IMR-90 (cell line): ENCODE data around the gene HOXA7. TPM values are rescaled to one million over a fixed set of nuclear protein-coding genes. Genes with fewer than 3 reads are reported as not detected.
A peak's percentile ranks its signal among the peaks of the same experiment; 100 is the strongest.

Experiments used
- ATAC-seq: fragments of 200-7000 bp; cut with Tn5 transposase; 2 replicates; pipeline ENCODE4 v1.9.1; 2020; ENCODE audit warnings: low read depth, mild to moderate bottlenecking, moderate library complexity
- BruUV-seq: library from RNA; stranded (reverse); fragments of 400-500 nt; replicated peaks from 2 replicates; lab custom pipeline; 2021; lab: Mats Ljungman, UMichigan
- CTCF ChIA-PET: fragments of 300-600 bp; formaldehyde crosslinking; extraction: SDS; loops from one replicate; lab custom pipeline; 2021; ENCODE audit warnings: antibody characterized with exemption; lab: Yijun Ruan, JAX
- POLR2A ChIA-PET: fragments of 300-600 bp; sonication (Branson Sonifier 250); formaldehyde crosslinking; loops from one replicate; lab custom pipeline; 2022; ENCODE audit warnings: antibody characterized with exemption; ENCODE audit not compliant: unreplicated experiment; lab: Charles Lee
- DNase-seq: peaks from one replicate; pipeline ENCODE4 v3.0.0; 2013
- H2AFZ ChIP-seq: replicated peaks from 2 replicates; pipeline ENCODE3; 2013; ENCODE audit warnings: low read length, mild to moderate bottlenecking; ENCODE audit not compliant: poor library complexity
- H2AK5ac ChIP-seq: 2 replicates; pipeline ENCODE4 v1.6.1; 2013; ENCODE audit warnings: low read depth, low read length, inconsistent platforms
- H2AK9ac ChIP-seq: replicated peaks from 2 replicates; pipeline ENCODE3; 2013; ENCODE audit warnings: mild to moderate bottlenecking, low read depth, low read length, moderate library complexity; ENCODE audit not compliant: poor library complexity
- H2BK120ac ChIP-seq: 2 replicates; pipeline ENCODE4 v1.6.1; 2013; ENCODE audit warnings: low read depth, low read length, inconsistent platforms
- H2BK15ac ChIP-seq: 3 replicates; pipeline ENCODE4 v1.6.1; 2013; ENCODE audit warnings: low read depth, low read length, inconsistent platforms
- H2BK20ac ChIP-seq: 2 replicates; pipeline ENCODE4 v1.6.1; 2013; ENCODE audit warnings: low read depth, mild to moderate bottlenecking, inconsistent platforms, low read length, moderate library complexity
- H2BK5ac ChIP-seq: 2 replicates; pipeline ENCODE4 v1.6.1; 2013; ENCODE audit warnings: mild to moderate bottlenecking, low read depth, low read length, inconsistent platforms; ENCODE audit not compliant: poor library complexity, severe bottlenecking
- H3K14ac ChIP-seq: replicated peaks from 2 replicates; pipeline ENCODE4 v1.6.1; 2013; ENCODE audit warnings: low read depth, low read length, inconsistent platforms
- H3K18ac ChIP-seq: 2 replicates; pipeline ENCODE4 v1.6.1; 2013; ENCODE audit warnings: low read depth, low read length, control low read depth
- H3K23ac ChIP-seq: 2 replicates; pipeline ENCODE4 v1.6.1; 2013; ENCODE audit warnings: low read depth, low read length, inconsistent platforms
- H3K27ac ChIP-seq: 2 replicates; pipeline ENCODE4 v1.5.1; 2013; ENCODE audit warnings: mild to moderate bottlenecking, control low read depth, low read length; ENCODE audit not compliant: insufficient read depth
- H3K27me3 ChIP-seq: 2 replicates; pipeline ENCODE4 v1.6.1; 2013; ENCODE audit warnings: low read length; ENCODE audit not compliant: control insufficient read depth, insufficient read depth
- H3K36me3 ChIP-seq: 2 replicates; pipeline ENCODE4 v1.6.1; 2013; ENCODE audit warnings: low read length, mixed read lengths; ENCODE audit not compliant: control insufficient read depth, insufficient read depth
- H3K4ac ChIP-seq: 2 replicates; pipeline ENCODE4 v1.6.1; 2013; ENCODE audit warnings: low read depth, low read length, inconsistent platforms
- H3K4me1 ChIP-seq: 2 replicates; pipeline ENCODE4 v1.6.1; 2013; ENCODE audit warnings: low read length, mixed read lengths; ENCODE audit not compliant: control insufficient read depth, insufficient read depth
- H3K4me2 ChIP-seq: 2 replicates; pipeline ENCODE4 v1.6.1; 2013; ENCODE audit warnings: low read depth, mild to moderate bottlenecking, control low read depth, low read length, moderate library complexity
- H3K4me3 ChIP-seq: 2 replicates; pipeline ENCODE4 v1.5.1; 2013; ENCODE audit warnings: low read depth, mild to moderate bottlenecking, control low read depth, low read length, moderate library complexity; ENCODE audit not compliant: insufficient read depth
- H3K56ac ChIP-seq: 2 replicates; pipeline ENCODE4 v1.6.1; 2013; ENCODE audit warnings: low read length, inconsistent platforms; ENCODE audit not compliant: insufficient read depth; ENCODE audit errors: extremely low read depth
- H3K79me1 ChIP-seq, 2 experiments: 2 replicates each; pipeline ENCODE4 v1.6.1; 2013; ENCODE audit warnings: low read length in 2 of 2, inconsistent platforms in 1 of 2, low read depth in 1 of 2
- H3K9ac ChIP-seq: 2 replicates; pipeline ENCODE4 v1.6.1; 2013; ENCODE audit warnings: low read depth, low read length, control low read depth
- H3K9me1 ChIP-seq: 2 replicates; pipeline ENCODE4 v1.6.1; 2013; ENCODE audit warnings: low read length, inconsistent platforms; ENCODE audit not compliant: insufficient read depth
- H3K9me3 ChIP-seq: 2 replicates; pipeline ENCODE4 v1.6.1; 2013; ENCODE audit warnings: low read length; ENCODE audit not compliant: control insufficient read depth, insufficient read depth
- H4K20me1 ChIP-seq: 2 replicates; pipeline ENCODE4 v1.6.1; 2013; ENCODE audit warnings: low read length, inconsistent platforms; ENCODE audit not compliant: insufficient read depth
- H4K5ac ChIP-seq: 2 replicates; pipeline ENCODE4 v1.6.1; 2013; ENCODE audit warnings: mild to moderate bottlenecking, low read depth, low read length, control low read depth
- H4K8ac ChIP-seq, 2 experiments: 2 replicates each; pipeline ENCODE4 v1.6.1; 2013; ENCODE audit warnings: low read depth in 2 of 2, low read length in 2 of 2, control low read depth in 1 of 2, inconsistent platforms in 1 of 2
- H4K91ac ChIP-seq: 2 replicates; pipeline ENCODE4 v1.6.1; 2013; ENCODE audit warnings: low read depth, low read length, inconsistent platforms; ENCODE audit not compliant: insufficient read depth
- BHLHE40 ChIP-seq: fragments of 150-350 bp; IDR thresholded peaks from 2 replicates; pipeline ENCODE4 v1.6.1; 2016; ENCODE audit warnings: mild to moderate bottlenecking, low read depth, low read length
- CHD1 ChIP-seq: IDR thresholded peaks from 2 replicates; pipeline ENCODE4 v1.6.1; 2012; ENCODE audit warnings: low read depth, low read length, improper control_type of control experiment
- CTCF ChIP-seq: conservative IDR thresholded peaks from 2 replicates; pipeline ENCODE4 v1.5.1; 2012; ENCODE audit warnings: mild to moderate bottlenecking, low read depth, low read length, improper control_type of control experiment
- FOS ChIP-seq: fragments of 150-350 bp; IDR thresholded peaks from 2 replicates; pipeline ENCODE4 v1.6.1; 2016; ENCODE audit warnings: low read depth, low read length
- RCOR1 ChIP-seq: IDR thresholded peaks from 2 replicates; pipeline ENCODE4 v1.6.1; 2012; ENCODE audit warnings: mild to moderate bottlenecking, low read length, improper control_type of control experiment; ENCODE audit not compliant: insufficient replicate concordance
- SMC3 ChIP-seq: fragments of 150-350 bp; IDR thresholded peaks from 2 replicates; pipeline ENCODE4 v1.6.1; 2016; ENCODE audit warnings: low read depth, mild to moderate bottlenecking, antibody characterized with exemption, low read length, moderate library complexity
- WGBS, 2 experiments: methylation state at CpG; one replicate each; pipeline versions ENCODE4 v1.1.5 to v1.1.7; 2013; ENCODE audit warnings: missing lambda C conversion rate in 2 of 2; ENCODE audit not compliant: insufficient read length in 1 of 2; ENCODE audit errors: extremely low coverage in 2 of 2; 5-methylcytosine and 5-hydroxymethylcytosine counted together
- dilution Hi-C: fragments of 300-500 bp; cut with HindIII; formaldehyde crosslinking; loops from one replicate; pipeline ENCODE4 v1.14.3; 2018; ENCODE audit warnings: low sequenced_read_pairs; ENCODE audit not compliant: unreplicated experiment
- in situ Hi-C: fragments of 300-500 bp; cut with MboI; formaldehyde crosslinking; loops from 3 replicates; pipeline ENCODE4 v1.14.3; 2019; ENCODE audit warnings: low sequenced_read_pairs, inconsistent platforms, mixed read lengths
- intact Hi-C: fragments of 100-400 bp; cut with micrococcal nuclease; formaldehyde crosslinking; loops from 2 replicates; pipeline ENCODE4 v1.10.0; 2022
- polyA plus RNA-seq, 3 experiments: library from polyadenylated mRNA; depleted of rRNA; stranded (reverse); fragments of >200 nt; gene quantifications; 2 replicates each; pipeline ENCODE4 v1.2.3, GENCODE V29; 2012; ENCODE audit warnings: low replicate concordance in 1 of 3
- total RNA-seq: library from RNA; depleted of rRNA; stranded (reverse); fragments of >200 nt; gene quantifications from 2 replicates; pipeline ENCODE4 v1.2.3, GENCODE V29; 2012

Gene HOXA7
- total and polyA plus RNA-seq, 2 of the 4 experiments (the other 2 are of a cell fraction) = 0.18 to 1.7 TPM

GRCh38 chr7:27198871-27199801, 42.7 kb upstream of the HOXA7 start:
- H2AK9ac ChIP-seq = no peak overlapping the region
- ATAC-seq = peak; percentile 25; the same call in 1 of the 2 replicates

More at GRCh38 chr7:27198871-27199801, 42.7 kb upstream of the HOXA7 start:
- Histone ChIP-seq H3K9me1 (0 out of 2 replicates have a peak, but pooled peaks cover 5% of the 10 kb centered on the region), H3K9me3 (peaks cover 5% of the 10 kb centered on the region; the same call in 1 of the 2 replicates), H4K8ac (no peak overlapping the region), H3K56ac (no peak overlapping the region), H3K4ac (no peak overlapping the region), H2BK5ac (no peak overlapping the region), H2AK5ac (no peak overlapping the region), H3K4me1 (no peaks in the 10 kb centered on the region), H3K27ac (no peak overlapping the region), H3K27me3 (peaks cover 86% of the 10 kb centered on the region), H3K18ac (no peak overlapping the region), H4K5ac (no peak overlapping the region), H3K4me2 (no peak overlapping the region), H3K9ac (no peak overlapping the region), H2BK20ac (no peak overlapping the region), H4K20me1 (peaks cover 12% of the 10 kb centered on the region), H2BK120ac (no peak overlapping the region), H4K91ac (no peak overlapping the region), H2AFZ (peak overlapping the region; percentile 13), H3K23ac (no peak overlapping the region), H3K14ac (no peak overlapping the region), H2BK15ac (no peak overlapping the region), H3K79me1 (no peaks in the 10 kb centered on the region), H3K4me3 (no peak overlapping the region), H3K36me3 (no peaks in the 10 kb centered on the region)
- intact Hi-C loops (loop anchor here (5.0 to 10.0 kb wide), 7 partner anchors 463 to 1906 kb away; partner anchors contain the start of genes HIBADH and TAX1BP1), in situ Hi-C loops (loop anchor here (5.0 to 10.0 kb wide), 2 partner anchors 723 to 876 kb away; no protein-coding TSS in a partner anchor), dilution Hi-C loops (no loop called here)
- POLR2A ChIA-PET = no interaction called here
- DNase-seq = no peak
- WGBS, 2 experiments = 4% methylated on average over 38 of the region's 93 CpGs; no CpG with 5 or more reads in 1 of the 2 experiments
- no TSS peak for BruUV-seq
- CTCF ChIA-PET = interaction anchor here (1.0 kb wide), 1 partner anchor 403 kb away, joined by 3 read pairs; no protein-coding TSS in a partner anchor
- no peak for TF ChIP-seq CHD1
- TF ChIP-seq CTCF = no peak
- TF ChIP-seq FOS = no peak
- TF ChIP-seq RCOR1 = no peak
- TF ChIP-seq BHLHE40 = no peak
- TF ChIP-seq SMC3 = no peak
